HG02678 (cell line): Measurements from ENCODE around the gene SCG3.
"Not testable (repeated sequence)": the region's sequence is repeated elsewhere in the genome, so short reads cannot be mapped to it uniquely, and the experiment has no call there.

Experiments
- ATAC-seq: cut with Tn5 transposase; IDR thresholded peaks from one replicate; pipeline ENCODE4 v1.9.1; 2021; ENCODE audit warnings: mild to moderate bottlenecking, moderate library complexity; ENCODE audit not compliant: unreplicated experiment

The SCG3 gene

GRCh38 chr15:51681303-51681963, at the start of gene SCG3:
SCG3 (plus strand) TSS chr15:51681503; CDS start chr15:51681756, 253 bp downstream.
- peak; percentile 57 for ATAC-seq

DNA sequence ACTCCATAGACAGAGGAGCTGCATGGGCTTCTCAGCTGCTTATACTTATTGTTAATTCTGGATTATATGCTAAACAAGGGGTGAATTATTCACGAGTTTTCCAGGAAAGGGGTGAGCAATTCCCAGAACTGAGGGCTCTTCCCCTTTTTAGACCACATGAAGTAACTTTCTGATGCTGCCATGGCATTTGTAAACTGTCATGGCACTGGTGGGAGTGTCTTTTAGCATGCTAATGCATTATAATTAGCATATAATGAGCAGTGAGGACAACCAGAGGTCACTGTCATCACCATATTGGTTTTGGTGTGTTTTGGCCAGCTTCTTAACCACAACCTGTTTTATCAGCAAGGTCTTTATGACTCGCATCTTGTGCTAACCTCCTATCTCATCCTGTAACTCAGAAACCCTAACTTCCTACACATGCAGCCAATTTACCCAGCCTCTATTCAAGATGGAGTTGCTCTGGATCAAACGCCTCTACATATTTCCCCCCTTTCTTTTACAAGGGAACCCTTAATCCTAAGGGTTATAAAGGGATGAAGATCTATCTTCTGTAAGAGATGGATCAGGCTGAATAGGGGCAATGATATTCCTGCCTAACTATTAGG, 46.6 kb upstream of the SCG3 start:
- no peak for ATAC-seq

DNA sequence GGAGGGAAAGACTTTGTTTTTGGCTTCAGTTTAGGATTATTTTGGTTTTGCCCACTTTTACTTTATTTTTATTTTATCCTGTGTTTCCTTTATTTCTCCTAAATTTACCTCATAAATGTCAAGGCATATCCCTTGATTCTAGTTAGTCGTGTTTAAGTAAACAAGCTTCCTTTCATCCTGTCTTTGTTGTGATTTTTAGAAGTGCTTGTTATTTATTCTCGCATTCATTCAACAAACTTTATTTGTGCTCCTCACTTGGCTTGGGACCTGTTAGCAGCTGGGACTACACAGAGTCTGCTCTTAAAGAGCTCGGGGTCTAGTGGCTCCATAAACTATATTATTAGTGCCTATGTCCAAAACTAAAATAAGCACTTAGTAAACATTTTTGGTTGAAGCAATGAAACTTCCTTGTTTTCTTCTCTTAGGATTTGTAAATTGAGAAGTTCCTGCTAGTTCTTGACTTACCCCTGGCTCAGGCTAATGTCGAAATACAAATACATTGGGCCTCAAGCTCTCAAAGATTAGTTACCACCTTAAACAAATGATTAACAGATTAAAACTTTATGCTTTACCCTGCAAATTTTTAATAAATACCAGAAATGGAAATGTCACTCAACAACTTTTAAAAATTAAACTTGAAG, 39.7 kb upstream of the SCG3 start:
- no peak for ATAC-seq

DNA sequence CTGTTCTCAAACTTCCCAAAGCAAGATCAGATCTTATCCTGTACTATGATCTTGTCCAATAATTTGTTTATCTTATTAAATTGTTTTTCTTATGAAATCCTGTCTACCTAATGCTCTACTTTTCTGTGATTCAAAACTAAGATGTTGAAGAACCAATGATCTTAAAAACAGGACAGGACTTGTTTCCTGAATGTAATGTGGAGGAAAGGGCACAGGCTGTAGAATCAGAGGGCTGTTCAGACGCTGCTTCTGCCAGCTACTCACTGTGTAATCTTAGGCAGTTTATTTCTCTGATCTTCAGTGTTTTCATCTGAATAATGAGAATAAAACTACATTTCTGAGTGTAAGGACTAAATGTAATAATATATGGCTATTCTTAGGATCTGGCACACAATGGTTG, 38.6 kb upstream of the SCG3 start:
- no peak for ATAC-seq

GRCh38 chr15:51647128-51647562, 34.2 kb upstream of the SCG3 start:
- no peak for ATAC-seq

- not testable (repeated sequence) for ATAC-seq
Observed at GRCh38 chr15:51648101-51648500, 33.2 kb upstream of the SCG3 start.

- not testable (repeated sequence) for ATAC-seq
Observed at GRCh38 chr15:51648643-51649042, 32.7 kb upstream of the SCG3 start.

DNA sequence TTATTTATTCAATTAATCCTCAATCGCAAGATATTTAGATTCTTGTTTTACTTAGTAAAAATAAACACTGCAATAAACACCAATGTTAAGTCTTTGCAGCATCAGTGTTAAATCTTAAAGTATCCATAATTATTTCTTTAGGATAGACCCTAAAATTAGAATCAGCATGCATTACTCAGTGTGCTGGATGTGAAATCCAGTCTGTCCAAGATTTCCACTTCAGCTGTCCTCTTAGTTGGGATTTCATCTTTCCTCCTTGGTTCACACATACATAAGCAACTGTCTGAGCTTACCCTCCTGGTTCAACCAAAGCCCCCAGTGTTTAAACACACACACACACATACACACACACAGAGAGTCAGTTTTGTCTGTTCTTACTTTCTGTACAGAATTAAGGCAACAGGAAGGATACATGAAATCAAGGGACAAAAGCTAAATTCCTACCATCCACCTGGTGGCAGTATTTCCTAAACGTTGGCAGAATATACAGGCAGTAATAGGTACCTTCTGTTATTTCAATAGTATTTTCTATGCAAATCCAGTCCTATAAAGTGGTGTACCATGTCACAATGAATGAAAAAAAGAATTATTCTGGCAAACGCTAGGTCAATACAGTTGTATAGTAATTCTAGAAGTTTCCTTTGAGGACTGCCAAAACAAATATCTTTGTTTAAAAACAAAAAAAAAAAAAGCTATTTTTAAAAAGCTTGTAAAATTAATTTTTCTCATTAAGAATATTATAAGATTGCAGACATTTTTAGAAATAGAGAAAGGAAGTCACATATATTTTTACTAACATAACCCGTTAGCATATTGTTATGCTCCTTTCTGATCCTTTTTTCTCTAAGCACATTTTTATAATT, 31.4 kb upstream of the SCG3 start:
- peak; percentile 64 for ATAC-seq

DNA sequence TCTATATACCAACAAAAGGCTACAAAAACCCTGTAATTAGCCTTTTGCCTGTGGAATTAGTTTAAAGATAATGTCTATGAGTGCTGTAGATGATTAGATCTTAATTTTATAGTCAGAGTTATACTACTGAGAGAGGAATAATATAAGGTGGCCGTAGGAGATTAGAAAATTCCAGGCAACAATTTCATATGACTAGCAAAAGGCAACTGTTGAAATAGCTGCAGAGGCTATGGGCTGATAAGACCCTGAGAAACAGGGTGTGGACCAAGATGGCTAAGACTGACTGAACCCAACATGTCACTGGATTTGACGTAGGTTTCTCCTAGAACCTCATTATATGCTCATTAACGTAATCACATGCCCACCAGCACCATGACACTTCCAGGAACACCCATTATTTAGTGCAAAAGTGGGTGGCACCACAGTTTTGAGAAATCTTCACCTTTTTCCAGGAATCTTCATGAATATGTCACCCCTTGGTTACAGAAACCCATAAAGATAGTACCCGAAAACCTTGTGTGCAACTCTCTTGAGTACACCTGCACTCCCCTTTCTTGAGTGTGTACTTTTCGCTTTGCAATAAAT, 29.1 kb upstream of the SCG3 start:
- no peak for ATAC-seq

DNA sequence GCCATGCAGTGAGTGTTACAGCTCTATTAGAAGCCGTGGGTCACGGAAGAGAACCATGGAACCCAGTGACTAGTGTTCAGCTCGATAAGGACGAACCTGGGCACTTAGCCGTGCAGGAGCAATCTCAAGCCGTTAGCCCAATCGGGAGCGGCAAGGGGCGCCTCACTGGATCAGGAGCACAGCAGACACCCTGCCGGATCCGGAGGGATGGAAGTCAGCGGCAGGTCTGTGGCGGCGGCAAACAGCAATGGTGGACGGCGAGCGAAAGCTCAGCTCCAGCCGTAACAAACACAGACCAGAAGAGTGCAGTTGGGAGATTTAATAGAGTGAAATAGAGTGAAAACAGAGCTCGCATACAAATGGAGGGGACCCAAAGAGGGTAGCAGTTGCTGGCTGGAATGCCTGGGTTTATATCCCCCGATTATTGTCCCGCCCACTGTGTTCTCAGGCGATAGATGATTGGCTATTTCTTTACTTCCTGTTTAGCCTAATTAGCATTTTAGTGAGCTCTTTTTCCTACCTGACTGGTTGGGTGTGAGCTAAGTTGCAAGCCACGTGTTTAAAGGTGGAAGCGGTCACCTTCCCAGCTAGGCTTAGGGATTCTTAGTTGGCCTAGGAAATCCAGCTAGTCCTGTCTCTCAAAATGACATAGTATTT, 25.8 kb upstream of the SCG3 start:
- ATAC-seq = not testable (repeated sequence)

DNA sequence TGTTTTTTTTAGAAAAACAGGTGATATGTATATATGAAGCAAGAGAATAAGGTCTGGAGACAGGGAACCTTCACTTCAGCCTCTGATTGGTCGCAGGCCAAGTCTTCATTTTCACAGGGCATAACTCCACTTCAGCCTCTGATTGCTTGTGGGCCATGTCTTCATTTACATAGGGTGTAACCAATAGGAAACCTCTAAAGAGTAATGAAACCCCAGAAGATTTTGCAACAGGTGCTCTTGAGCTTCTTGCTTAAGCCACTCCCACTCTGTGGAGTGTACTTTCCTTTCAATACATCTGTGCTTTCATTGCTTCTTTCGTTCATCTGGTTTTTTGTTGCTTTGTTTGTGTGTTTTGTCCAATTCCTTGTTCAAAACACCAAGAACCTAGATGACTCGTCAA, 22.6 kb upstream of the SCG3 start:
- no peak for ATAC-seq

DNA sequence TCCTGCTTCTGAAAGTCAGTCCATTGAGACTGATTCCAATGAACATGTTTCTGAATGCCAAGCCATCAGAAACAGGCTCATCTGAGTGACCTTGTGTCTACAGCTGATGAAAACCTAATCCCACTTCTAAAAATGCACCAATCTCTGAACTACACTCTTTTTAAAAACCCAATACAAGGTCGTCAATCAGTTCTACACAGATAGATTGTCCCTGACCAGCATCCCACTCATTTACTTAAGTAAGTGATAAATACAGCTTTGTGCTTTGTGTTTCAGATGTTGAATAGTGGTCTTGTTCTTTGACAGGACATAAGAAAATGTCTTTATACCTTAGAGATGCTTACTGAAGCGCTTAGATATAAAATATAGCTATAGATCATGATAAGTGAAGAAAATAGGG, 20.2 kb upstream of the SCG3 start:
- ATAC-seq = no peak

- ATAC-seq = no peak
Observed at GRCh38 chr15:51667478-51667877, 13.8 kb upstream of the SCG3 start.

DNA sequence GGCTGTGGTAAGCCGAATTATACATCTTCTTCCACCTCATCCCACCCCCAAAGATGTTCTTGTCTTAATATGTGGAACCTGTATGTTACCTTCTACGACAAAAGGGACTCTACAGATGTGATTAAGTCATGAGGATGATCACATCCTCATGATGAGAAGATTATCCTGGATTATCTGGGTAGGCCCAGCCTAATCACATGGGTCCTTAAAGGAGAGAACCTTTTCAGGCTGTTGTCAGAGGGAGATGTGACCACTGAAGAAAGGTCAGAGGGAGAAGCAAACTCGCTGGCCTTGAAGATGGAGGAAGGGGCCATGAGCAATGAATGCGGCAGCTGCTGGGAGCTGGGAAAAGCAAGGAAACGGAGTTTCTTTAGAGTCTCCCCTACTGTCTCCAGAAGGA, 12.9 kb upstream of the SCG3 start:
- ATAC-seq = no peak

DNA sequence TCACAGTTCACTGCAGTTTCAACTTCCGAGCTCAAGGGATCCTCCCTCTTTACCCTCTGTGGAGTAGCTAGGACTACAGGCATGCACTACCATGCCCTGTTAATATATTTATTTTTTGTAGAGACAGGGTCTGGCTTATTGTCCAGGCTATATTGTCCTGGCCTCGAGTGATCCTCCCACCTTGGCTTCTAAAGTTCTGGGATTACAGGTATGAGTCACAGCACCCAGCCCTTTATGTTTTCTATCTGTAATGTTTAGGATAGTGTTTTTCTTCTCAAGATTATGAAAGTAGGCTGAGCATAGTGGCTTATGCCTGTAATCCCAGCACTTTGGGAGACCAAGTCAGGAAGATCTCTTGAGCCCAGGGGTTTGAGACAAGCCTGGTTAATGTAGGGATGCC, 11.9 kb upstream of the SCG3 start:
- ATAC-seq = no peak

- ATAC-seq = no peak
Observed at GRCh38 chr15:51672155-51672687, 9.1 kb upstream of the SCG3 start.

- ATAC-seq = no peak
Observed at GRCh38 chr15:51672913-51673857, 8.1 kb upstream of the SCG3 start.

GRCh38 chr15:51675234-51675633, 6.1 kb upstream of the SCG3 start:
- no peak for ATAC-seq

DNA sequence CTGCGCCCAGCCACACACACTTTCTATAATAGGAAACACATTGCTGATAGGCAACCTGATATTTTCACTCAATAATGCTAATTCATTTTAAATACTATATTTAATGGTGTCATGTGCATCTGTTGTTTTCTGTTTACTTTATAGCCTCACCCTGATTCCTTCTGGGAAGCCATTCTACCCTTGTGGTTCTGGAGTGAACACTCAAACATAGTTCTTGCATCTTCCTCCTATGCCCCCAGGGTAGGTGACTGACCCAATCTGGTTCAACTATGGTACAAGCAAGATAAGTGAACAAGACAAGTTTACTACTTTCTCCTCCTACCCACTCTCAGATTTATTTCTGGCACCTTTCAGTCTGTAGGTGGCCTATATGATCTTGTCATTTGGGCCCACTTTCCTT, 4.3 kb upstream of the SCG3 start:
- no peak for ATAC-seq
